Left cardiac atrium (tissue), 4 donors: Measurements from ENCODE around the gene LAMC3. TPM values are rescaled to one million over a fixed set of nuclear protein-coding genes. Genes with fewer than 3 reads are reported as not detected.
"Not testable (repeated sequence)": the region's sequence is repeated elsewhere in the genome, so short reads cannot be mapped to it uniquely, and the experiment has no call there.

Source experiments
- ATAC-seq, 2 donors: fragments of 200-7000 bp; cut with Tn5 transposase; one replicate each; pipeline ENCODE4 v1.9.1; 2020; ENCODE audit warnings: mild to moderate bottlenecking in 2 of 2, moderate library complexity in 2 of 2
- DNase-seq: peaks from one replicate; pipeline ENCODE4 v3.0.0-alpha.2; 2020
- intact Hi-C, 2 donors: fragments of 100-400 bp; cut with DNase I; formaldehyde crosslinking; loops; one replicate each; pipeline versions ENCODE4 v1.14.1 to v1.15.1; 2022 to 2023
- total RNA-seq, 2 donors: library from RNA; stranded (reverse); fragmentation: NEBNext Ultra II Directional; extraction: Animal tissue kit (Norgen Biotek cat#: 25700); gene quantifications; one replicate each; pipeline ENCODE4 v1.2.1, GENCODE V29; 2021
- donor health status: DM: no; HTN: yes; CAD: no.
- donor health status: DM: no; HTN: yes; CAD: no; lungs with severe emphysema.
- donor health status: DM: yes; HTN: yes; CAD: no.
- donor health status: Dilated cardiomyopathy.

LAMC3 gene
- total RNA-seq, 2 donors from 2014 or later: 0.29 to 1.1 TPM

GRCh38 chr9:131099102-131099606 is 90.2 kb downstream of the LAMC3 start:
- intact Hi-C loops: no loop called here
- ATAC-seq (no peak), DNase-seq (no peak)

- DNase-seq, ATAC-seq, intact Hi-C loops: not testable (repeated sequence)
Observed at GRCh38 chr9:131099845-131100244, 90.9 kb downstream of the LAMC3 start.

GRCh38 chr9:131100445-131100844 is 91.5 kb downstream of the LAMC3 start:
- DNase-seq (no peak), ATAC-seq (no peak)
- intact Hi-C loops: no loop called here

- no peak for DNase-seq
- intact Hi-C loops: no loop called here
- ATAC-seq: no peak
Observed at GRCh38 chr9:131101207-131101964, 92.4 kb downstream of the LAMC3 start.

GRCh38 chr9:131103024-131103423 is 94.0 kb downstream of the LAMC3 start:
- DNase-seq (no peak), ATAC-seq (no peak)
- intact Hi-C loops: no loop called here

- ATAC-seq: no peak
- DNase-seq: no peak
- intact Hi-C loops: no loop called here
Observed at GRCh38 chr9:131103535-131103934, 94.6 kb downstream of the LAMC3 start.

- intact Hi-C loops: no loop called here
- no peak for ATAC-seq
- no peak for DNase-seq
Observed at GRCh38 chr9:131104016-131104740, 95.2 kb downstream of the LAMC3 start.

- intact Hi-C loops: no loop called here
- no peak for DNase-seq
- no peak for ATAC-seq
Observed at GRCh38 chr9:131105952-131106351, 97.0 kb downstream of the LAMC3 start.

GRCh38 chr9:131107760-131108159 is 98.8 kb downstream of the LAMC3 start:
- peak; percentile 60 to 69 for ATAC-seq
- DNase-seq: peak; percentile 64
- intact Hi-C loops: no loop called here

- intact Hi-C loops: no loop called here
- no peak for DNase-seq
- no peak for ATAC-seq
Observed at GRCh38 chr9:131111186-131111853, 102.3 kb downstream of the LAMC3 start.

- DNase-seq: no peak
- intact Hi-C loops: no loop called here
- ATAC-seq: peak in 1 of 2 donors; percentile 10
Observed at GRCh38 chr9:131111854-131112311, 102.9 kb downstream of the LAMC3 start.

- intact Hi-C loops: no loop called here
- DNase-seq: no peak
Observed at GRCh38 chr9:131112374-131113154, 103.6 kb downstream of the LAMC3 start.

GRCh38 chr9:131113655-131114054 is 104.7 kb downstream of the LAMC3 start:
- intact Hi-C loops: no loop called here
- DNase-seq: no peak
- no peak for ATAC-seq

More at GRCh38 chr9:131112374-131113154, 103.6 kb downstream of the LAMC3 start:
- no peak for ATAC-seq

- DNase-seq (no peak), ATAC-seq (no peak)
- intact Hi-C loops: no loop called here
Observed at GRCh38 chr9:131114084-131114535, 105.1 kb downstream of the LAMC3 start.

- ATAC-seq, intact Hi-C loops, DNase-seq: not testable (repeated sequence)
Observed at GRCh38 chr9:131115360-131115742, 106.4 kb downstream of the LAMC3 start.

GRCh38 chr9:131116281-131117120 is 107.5 kb downstream of the LAMC3 start:
- ATAC-seq: peak; percentile 66 to 80
- intact Hi-C loops: no loop called here
- peak; percentile 71 for DNase-seq

- intact Hi-C loops: no loop called here
- peak; percentile 64 to 67 for ATAC-seq
- DNase-seq: peak; percentile 56
Observed at GRCh38 chr9:131117121-131117761, 108.3 kb downstream of the LAMC3 start.

GRCh38 chr9:131117762-131118145 is 108.8 kb downstream of the LAMC3 start:
- DNase-seq: no peak
- intact Hi-C loops: no loop called here
- no peak for ATAC-seq
